ES-I3 (cell line): ENCODE measurements around the gene ANP32B.

Experiments used
- H3K36me3 ChIP-seq: 2 replicates; pipeline ENCODE4 v1.6.1; 2013; ENCODE audit warnings: mild to moderate bottlenecking, low read length, control low read depth, moderate library complexity; ENCODE audit not compliant: insufficient read depth
- H3K4me1 ChIP-seq: 2 replicates; pipeline ENCODE4 v1.6.1; 2013; ENCODE audit warnings: mild to moderate bottlenecking, control low read depth, low read length; ENCODE audit not compliant: insufficient read depth
- H3K9ac ChIP-seq: 2 replicates; pipeline ENCODE4 v1.6.1; 2013; ENCODE audit warnings: low read depth, mild to moderate bottlenecking, low read length, moderate library complexity
- H3K9me3 ChIP-seq: 2 replicates; pipeline ENCODE4 v1.6.1; 2013; ENCODE audit warnings: mild to moderate bottlenecking, low read length, moderate library complexity; ENCODE audit not compliant: control insufficient read depth, insufficient read depth

The ANP32B gene

DNA sequence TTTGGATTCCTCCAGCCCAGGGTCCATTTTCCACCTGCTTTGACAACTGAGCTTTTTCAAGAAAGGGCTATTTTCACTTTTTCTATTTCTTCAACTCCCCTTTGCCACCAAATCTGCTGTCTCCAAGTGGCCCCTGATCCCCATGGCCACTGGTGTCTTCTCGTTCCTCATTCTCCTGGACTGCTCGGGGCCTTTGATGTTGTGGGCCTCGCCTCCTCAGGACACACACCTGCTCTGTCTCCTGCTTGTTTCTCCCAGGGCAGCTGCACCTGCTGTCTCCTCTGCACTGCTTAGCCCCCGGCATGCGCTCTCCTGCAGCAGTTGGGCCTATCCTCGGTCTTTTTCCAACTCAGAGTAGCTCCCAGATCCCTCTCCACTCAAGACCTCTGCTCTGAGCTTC is 57.1 kb downstream of the ANP32B start:
- no peaks in the 10 kb centered on the region for H3K36me3 ChIP-seq
- no peaks in the 10 kb centered on the region for H3K9me3 ChIP-seq
- H3K9ac ChIP-seq: no peak overlapping the region
- H3K4me1 ChIP-seq: no peaks in the 10 kb centered on the region

DNA sequence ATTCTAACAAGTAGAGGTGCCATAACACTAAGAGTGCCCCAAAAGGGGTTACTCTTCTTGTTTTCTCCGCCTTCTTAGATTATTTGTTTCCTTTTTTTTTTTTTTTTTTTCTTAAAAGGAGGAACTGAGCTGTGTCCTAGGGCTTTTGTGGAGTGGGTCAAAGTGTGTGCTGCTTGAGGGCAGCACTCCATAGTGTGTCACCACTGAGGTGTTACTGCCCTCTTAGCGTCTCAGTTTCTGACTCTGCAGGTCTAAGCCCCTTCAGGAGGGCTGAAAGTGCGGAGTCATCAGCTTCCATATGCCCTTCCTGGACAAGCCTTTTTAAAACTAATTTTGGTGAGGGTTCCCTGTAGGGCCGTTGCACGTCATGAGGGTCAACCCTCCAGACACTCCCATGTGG is 60.8 kb downstream of the ANP32B start:
- Histone ChIP-seq H3K36me3 (no peaks in the 10 kb centered on the region), H3K9ac (no peak overlapping the region), H3K9me3 (no peaks in the 10 kb centered on the region), H3K4me1 (no peaks in the 10 kb centered on the region)

DNA sequence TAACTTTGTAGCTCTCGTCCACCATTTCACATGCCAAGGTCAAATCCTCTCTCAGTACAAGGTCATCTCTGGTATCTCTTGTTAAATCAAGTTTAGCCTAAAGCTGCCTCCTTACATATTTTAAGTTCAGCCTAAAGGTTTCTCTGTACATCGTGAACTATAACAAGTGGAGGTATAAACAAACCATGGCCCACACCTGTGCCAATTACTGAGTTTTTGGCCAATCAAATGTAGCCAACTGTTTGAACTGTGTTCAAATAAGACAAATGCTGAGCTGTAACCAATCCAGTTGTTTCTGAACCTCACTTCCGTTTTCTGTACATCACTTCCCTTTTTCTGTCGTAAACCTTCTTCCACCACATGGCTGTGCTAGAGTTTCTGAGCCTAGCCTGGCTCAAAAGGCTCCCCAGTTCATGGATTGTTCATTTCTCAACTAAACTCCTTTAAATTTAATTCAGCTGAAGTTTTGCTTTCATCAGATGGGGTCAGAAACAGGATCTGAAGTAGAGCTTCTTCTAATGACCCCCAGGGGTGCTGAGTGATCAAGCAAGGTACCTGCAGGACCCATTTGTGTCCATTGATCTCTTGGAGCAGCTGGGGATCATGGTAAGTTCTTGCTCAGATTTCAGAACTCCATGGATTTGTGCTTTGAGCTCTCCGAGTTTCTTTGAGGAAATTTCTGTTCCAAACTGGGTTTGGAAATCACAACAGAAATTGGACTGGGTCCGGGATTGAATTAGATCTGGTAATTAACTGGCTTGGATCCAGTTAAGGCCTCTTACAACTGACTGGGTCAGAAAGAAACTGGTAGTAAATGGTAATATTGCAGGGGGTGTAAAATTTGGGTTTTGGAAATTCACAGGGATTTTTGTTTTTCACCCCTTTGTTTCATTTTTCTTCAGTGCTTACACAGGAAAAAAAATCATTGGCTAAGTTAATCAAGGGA is 62.4 kb downstream of the ANP32B start:
- Histone ChIP-seq H3K4me1 (no peaks in the 10 kb centered on the region), H3K36me3 (no peaks in the 10 kb centered on the region), H3K9ac (no peak overlapping the region), H3K9me3 (no peaks in the 10 kb centered on the region)

DNA sequence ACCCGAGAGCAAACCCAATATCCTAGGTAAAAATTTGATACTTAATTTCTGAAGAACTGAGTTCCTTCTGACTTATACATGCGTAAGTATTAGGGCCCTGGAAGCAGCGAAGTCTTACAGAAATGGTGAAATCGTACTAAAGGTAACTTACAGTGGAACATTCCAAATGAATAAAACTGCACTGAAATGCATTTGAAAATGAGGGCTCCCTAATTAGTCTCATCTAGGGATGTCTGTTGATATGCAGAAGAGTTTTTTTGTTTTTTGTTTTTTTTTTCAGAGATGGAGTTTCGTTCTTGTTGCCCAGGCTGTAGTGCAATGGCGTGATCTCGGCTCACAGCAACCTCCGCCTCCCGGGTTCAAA is 63.0 kb downstream of the ANP32B start:
- H3K9me3 ChIP-seq: no peaks in the 10 kb centered on the region
- H3K9ac ChIP-seq: no peak overlapping the region
- H3K36me3 ChIP-seq: no peaks in the 10 kb centered on the region
- no peaks in the 10 kb centered on the region for H3K4me1 ChIP-seq

DNA sequence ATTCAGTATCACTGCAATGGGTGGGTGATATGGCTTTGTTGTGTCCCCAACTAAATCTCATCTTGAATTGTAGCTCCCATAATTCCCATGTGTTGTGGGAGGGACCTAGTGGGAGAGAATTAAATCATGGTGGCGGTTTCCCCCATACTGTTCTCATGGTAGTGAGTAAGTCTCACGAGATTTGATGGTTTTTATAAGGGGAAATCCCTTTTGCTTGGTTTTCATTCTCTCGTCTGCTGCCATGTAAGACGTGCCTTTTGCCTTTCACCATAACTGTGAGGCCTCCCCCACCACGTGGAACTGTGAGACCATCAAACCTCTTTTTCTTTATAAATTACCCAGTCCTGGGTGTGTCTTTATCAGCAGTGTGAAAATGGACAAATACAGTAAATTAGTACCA is 63.9 kb downstream of the ANP32B start:
- H3K9ac ChIP-seq: no peak overlapping the region
- no peaks in the 10 kb centered on the region for H3K9me3 ChIP-seq
- H3K36me3 ChIP-seq: no peaks in the 10 kb centered on the region
- no peaks in the 10 kb centered on the region for H3K4me1 ChIP-seq

DNA sequence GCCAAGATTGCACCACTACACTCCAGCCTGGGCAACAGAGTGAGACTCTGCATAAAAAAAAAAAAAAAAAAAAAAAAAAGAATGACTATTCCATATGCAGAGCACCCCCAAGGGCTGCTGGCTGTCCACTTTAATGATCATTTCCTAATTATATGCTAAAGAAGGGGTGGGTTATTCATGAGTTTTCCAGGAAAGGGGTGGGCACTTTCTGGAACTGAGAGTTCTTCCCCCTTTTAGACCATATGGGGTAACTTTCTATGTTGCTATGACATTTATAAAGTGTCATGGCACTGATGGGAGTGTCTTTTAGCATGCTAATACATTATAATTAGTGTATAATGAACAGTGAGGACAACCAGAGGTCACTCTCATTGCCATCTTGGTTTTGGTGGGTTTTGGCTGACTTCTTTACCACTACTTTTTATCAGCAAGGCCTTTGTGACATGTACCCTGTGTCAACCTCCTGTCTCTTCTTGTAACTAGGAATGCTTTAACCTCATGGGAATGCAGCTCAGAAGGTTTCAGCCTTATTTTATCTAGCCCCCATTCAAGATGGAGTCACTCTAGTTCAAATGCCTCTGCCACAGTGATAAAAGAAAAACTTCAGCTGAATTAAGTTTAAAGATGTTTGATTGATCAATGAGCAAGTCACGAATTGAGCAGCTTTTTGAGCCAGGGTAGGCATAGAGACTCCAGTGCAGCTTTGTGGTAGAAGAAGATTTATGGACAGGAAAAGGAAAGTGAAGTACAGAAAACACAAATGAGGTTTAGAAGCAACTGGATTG is 66.3 kb downstream of the ANP32B start:
- Histone ChIP-seq H3K9ac (no peak overlapping the region), H3K9me3 (no peaks in the 10 kb centered on the region), H3K36me3 (no peaks in the 10 kb centered on the region), H3K4me1 (no peaks in the 10 kb centered on the region)

DNA sequence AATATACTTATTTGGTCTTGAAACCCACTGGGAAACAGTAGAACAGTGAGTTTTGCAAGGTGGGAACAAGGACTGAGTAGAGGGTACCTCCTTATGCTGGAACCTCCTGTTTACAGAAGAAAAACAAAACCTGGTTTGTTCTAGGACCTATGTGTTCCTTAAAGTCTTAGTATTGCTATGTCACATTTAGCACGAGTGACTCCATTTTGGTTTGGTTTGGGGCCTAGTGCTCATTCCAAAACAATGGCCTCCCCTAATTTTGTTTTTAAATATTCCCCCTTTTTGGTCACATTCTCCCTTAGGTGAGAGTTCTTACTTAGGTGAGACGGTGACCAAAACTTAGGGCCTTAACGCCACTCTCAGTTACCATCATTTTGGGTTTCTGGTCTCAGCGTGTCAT is 67.2 kb downstream of the ANP32B start:
- Histone ChIP-seq H3K36me3 (no peaks in the 10 kb centered on the region), H3K9me3 (no peaks in the 10 kb centered on the region), H3K9ac (no peak overlapping the region), H3K4me1 (no peaks in the 10 kb centered on the region)

DNA sequence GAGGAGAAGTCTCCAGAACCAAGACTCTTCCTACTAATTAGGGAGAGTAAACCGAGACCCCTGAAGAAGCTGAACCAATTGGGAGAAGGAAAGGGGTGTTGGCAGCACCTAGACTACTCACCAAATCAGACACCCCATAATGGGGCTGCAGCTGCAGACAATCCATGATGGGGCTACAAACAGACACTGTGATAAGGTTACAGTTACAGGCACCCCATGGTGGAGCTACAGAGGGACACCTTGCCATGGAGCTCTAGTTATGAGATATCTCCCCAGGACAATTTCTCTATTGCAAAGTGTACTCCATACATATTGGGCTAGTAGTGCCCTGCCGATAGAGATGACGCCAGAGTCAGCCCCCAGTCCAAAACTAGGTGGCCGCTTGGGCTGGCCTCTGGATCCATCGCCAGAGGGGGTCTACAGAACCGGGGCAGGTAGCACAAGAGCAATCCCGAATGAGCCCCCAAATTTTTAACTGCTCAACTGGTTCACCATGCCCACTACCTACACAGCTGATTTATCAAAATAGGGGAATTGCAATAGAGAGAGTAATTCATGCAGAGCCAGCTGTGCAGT is 71.3 kb downstream of the ANP32B start:
- no peak overlapping the region for H3K9ac ChIP-seq
- no peaks in the 10 kb centered on the region for H3K36me3 ChIP-seq
- H3K9me3 ChIP-seq: no peaks in the 10 kb centered on the region
- H3K4me1 ChIP-seq: no peaks in the 10 kb centered on the region

DNA sequence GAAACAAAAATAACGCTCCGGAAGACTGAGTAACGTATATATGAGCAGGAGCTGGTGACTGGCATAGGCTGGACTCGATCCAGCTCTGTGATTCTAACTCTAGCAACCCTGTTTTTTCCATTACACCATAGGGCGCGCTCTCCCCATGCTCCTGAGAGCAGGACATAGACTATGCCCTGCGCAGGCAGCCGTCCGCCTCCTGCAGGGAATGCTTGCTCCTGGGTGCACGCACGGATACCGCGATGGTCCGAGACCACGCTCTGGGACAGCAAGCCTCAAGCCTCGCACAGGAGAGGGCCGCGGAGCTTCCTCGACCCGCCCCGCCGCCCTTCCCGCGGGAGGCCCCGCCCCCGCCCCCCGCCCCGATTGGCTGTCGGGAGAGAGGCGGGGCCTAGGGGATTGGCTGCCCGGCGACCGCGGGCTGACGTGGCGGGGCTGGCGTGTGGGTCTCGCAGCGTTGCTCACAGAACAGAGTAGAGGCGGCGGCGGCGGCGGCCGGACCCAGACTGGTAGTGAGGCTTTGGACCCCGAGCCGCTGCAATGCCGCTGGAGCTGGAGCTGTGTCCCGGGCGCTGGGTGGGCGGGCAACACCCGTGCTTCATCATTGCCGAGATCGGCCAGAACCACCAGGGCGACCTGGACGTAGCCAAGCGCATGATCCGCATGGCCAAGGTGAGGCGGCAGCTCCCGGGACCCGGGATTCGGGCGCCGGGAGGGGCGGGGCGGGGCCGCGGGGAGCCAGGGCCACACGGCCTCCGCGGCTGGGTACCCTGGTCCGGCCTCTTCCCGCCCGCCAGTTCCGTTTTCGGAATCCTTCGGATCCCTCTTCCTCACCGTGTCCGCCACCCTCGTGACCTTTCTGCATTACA is 73.4 kb downstream of the ANP32B start, which contains the start of gene NANS:
TSS of gene NANS (plus strand) at position 464 of the 869 bp plus-strand sequence. CDS start at position 541, 77 bp downstream.
- peaks cover 3% of the 10 kb centered on the region; the same call in 1 of the 2 replicates for H3K36me3 ChIP-seq
- H3K4me1 ChIP-seq: no peaks in the 10 kb centered on the region
- no peaks in the 10 kb centered on the region for H3K9me3 ChIP-seq
- H3K9ac ChIP-seq: peak within 1 kb of the TSS; percentile 83

DNA sequence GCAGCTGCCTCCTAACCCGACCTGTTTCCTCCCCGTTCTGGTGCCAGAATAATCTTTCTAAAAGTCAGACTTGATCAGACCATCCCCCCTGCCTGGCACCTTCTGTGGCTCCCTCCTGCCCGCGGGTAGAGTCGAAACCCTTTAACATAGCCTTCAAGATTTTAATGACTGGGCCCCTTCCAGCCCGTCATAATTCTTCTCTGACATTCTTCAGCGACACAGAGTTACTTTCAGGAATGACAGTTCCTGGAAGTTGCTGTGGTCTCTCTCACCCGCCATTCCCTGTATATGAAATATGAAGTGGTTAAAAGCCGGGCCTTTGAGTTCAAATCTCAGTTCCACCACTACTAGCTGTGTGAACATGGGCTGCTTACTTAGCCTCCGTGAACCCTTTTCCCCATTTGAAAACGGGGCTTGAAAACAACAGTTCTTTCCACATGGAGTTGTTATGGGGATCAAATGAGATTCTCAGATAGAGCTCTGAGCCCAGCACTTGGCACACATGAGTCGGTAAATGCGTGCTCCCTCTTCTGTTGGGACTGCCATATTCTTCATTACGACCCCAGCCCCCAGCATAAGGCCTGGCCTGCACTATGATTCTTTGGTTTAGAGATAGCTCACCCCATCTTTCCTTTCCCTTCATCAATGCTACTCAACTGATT is 74.1 kb downstream of the ANP32B start:
- peak overlapping the region; percentile 82 for H3K9ac ChIP-seq
- no peaks in the 10 kb centered on the region for H3K4me1 ChIP-seq
- H3K9me3 ChIP-seq: no peaks in the 10 kb centered on the region
- H3K36me3 ChIP-seq: peaks cover 3% of the 10 kb centered on the region; the same call in 1 of the 2 replicates

DNA sequence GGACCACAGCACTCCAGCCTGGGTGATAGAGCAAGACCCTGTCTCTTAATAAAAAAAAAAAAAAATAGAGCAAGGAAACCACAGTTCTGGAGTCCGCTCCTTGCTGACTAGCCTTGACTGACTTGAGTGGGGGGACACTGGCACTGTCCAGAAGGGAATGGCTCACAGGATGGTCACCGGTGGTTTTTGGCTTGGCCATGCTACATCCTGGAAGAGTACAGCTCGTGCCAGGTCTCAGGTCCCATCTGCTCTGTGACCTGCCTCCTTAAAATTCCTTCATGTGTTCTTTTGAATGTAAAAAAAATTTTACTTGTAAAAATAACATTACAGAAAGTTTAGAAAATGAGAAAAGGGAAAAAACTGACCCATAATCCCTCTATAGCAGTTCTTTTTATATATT is 79.0 kb downstream of the ANP32B start:
- no peaks in the 10 kb centered on the region for H3K4me1 ChIP-seq
- H3K9me3 ChIP-seq: no peaks in the 10 kb centered on the region
- no peak overlapping the region for H3K9ac ChIP-seq
- peaks cover 9% of the 10 kb centered on the region for H3K36me3 ChIP-seq

DNA sequence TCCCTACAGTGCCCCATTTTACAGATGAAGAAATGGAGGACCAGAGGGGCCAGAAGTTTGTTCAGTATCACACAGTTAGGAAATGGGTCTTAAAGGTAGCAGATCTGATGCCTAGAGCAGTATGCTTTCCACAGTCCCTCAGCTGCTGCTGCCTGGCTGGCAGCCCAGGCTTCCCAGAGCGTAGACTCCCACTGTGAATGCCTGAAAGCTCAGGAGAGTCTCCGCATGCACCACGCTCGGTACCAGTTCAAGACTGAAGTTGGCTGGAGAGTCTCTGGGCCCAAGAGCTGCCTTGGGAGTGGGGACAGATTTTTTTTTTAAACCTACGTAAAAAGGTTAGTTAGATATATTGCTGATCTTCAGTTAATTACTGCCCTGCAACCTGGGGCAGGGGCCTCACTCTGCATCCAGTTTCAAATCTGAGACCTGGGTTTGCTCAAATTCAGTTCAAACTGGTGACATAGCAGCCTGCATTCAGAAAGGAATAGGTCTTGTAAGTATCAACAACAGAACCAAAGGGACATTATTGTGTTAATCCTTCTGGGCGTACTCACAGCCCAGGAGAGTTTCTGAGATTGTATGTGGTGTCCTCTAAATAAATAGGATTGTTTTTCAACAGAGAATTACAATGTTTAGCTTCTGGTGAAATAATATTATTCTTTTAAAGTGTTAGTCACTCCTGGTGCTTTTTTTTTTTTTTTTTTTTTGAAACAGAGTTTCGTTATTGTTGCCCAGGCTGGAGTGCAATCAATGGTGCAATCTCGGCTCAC is 81.7 kb downstream of the ANP32B start:
- Histone ChIP-seq H3K36me3 (peaks cover 9% of the 10 kb centered on the region), H3K9ac (no peak overlapping the region), H3K4me1 (no peaks in the 10 kb centered on the region), H3K9me3 (no peaks in the 10 kb centered on the region)
